HG03558 (cell line): ENCODE data around the gene POTEH.
"Not testable (repeated sequence)": the region's sequence is repeated elsewhere in the genome, so short reads cannot be mapped to it uniquely, and the experiment has no call there.

Source experiments
- ATAC-seq: cut with Tn5 transposase; IDR thresholded peaks from one replicate; pipeline ENCODE4 v1.9.1; 2021; ENCODE audit warnings: moderate number of reproducible peaks; ENCODE audit not compliant: unreplicated experiment; ENCODE audit errors: extremely low read depth

The POTEH gene

GRCh38 chr22:15731023-15731422, 41.2 kb downstream of the POTEH start:
- not testable (repeated sequence) for ATAC-seq

- not testable (repeated sequence) for ATAC-seq
Observed at GRCh38 chr22:15734411-15734810, 44.6 kb downstream of the POTEH start.

- ATAC-seq: not testable (repeated sequence)
Observed at GRCh38 chr22:15738157-15738908, 48.5 kb downstream of the POTEH start.

- not testable (repeated sequence) for ATAC-seq
Observed at GRCh38 chr22:15738909-15739391, 49.1 kb downstream of the POTEH start.

GRCh38 chr22:15747636-15748323, 58.0 kb downstream of the POTEH start:
- not testable (repeated sequence) for ATAC-seq

- ATAC-seq: not testable (repeated sequence)
Observed at GRCh38 chr22:15749181-15749970, 59.5 kb downstream of the POTEH start.

- not testable (repeated sequence) for ATAC-seq
Observed at GRCh38 chr22:15759443-15760097, 69.7 kb downstream of the POTEH start.

- ATAC-seq: not testable (repeated sequence)
Observed at GRCh38 chr22:15760388-15761150, 70.7 kb downstream of the POTEH start.

- not testable (repeated sequence) for ATAC-seq
Observed at GRCh38 chr22:15761151-15761777, 71.4 kb downstream of the POTEH start.

GRCh38 chr22:15763559-15763958, 73.7 kb downstream of the POTEH start:
- not testable (repeated sequence) for ATAC-seq
